Mesothelial cell of epicardium (in vitro differentiated cells): Measurements from ENCODE around the gene CUL9. TPM values are rescaled to one million over a fixed set of nuclear protein-coding genes. Genes with fewer than 3 reads are reported as not detected.

ENCODE experiments used
- DNase-seq, 2 experiments: peaks; one replicate each; pipeline ENCODE4 v3.0.0; 2021; ENCODE audit warnings: low spot score in 2 of 2; ENCODE audit not compliant: unreplicated experiment in 2 of 2
- H3K27ac Mint-ChIP-seq: 2 replicates; pipeline ENCODE4 v1.8.0; 2021; ENCODE audit warnings: mixed read lengths
- H3K27me3 Mint-ChIP-seq: 2 replicates; pipeline ENCODE4 v1.8.0; 2021; ENCODE audit warnings: low read depth, mixed read lengths
- H3K36me3 Mint-ChIP-seq: 2 replicates; pipeline ENCODE4 v1.8.0; 2021; ENCODE audit warnings: mixed read lengths
- H3K4me1 Mint-ChIP-seq: 2 replicates; pipeline ENCODE4 v1.8.0; 2021; ENCODE audit warnings: mixed read lengths
- H3K4me3 Mint-ChIP-seq: 2 replicates; pipeline ENCODE4 v1.8.0; 2021; ENCODE audit warnings: mild to moderate bottlenecking, moderate library complexity, mixed read lengths
- H3K9me3 Mint-ChIP-seq: 2 replicates; pipeline ENCODE4 v1.8.0; 2021; ENCODE audit warnings: mixed read lengths
- CTCF ChIP-seq: fragments of 200-600 bp; sonication (generic); IDR thresholded peaks from one replicate; pipeline ENCODE4 v1.5.0; 2021; ENCODE audit warnings: antibody characterized with exemption; ENCODE audit not compliant: unreplicated experiment
- total RNA-seq: library from RNA; stranded (reverse); gene quantifications from 3 replicates; pipeline ENCODE4 v1.2.1, GENCODE V29; 2021

The CUL9 gene
- total RNA-seq, 1 donor from 2014 or later = 72.1 TPM

DNA sequence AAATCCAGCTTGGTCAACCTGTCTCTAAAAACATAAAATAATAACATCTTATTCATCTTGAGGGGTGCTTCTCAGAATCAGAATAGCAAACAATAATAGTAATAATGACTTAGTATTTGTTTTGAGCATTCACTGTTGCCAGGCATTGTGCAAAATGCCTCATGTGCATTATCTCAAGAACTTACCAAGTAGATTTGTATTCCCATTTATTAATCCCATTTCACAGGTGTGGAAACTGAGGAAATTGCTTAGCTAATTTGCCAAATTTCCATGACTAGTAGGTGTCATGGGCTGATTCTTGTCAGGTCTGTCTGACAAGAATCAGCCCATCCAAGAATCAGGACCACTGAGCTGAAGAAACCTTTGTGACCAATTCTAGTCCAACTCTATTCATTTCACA, 66.8 kb downstream of the CUL9 start:
- Mint-ChIP-seq H3K4me3 (no peak overlapping the region), H3K27me3 (peaks cover 34% of the 10 kb centered on the region), H3K27ac (no peak overlapping the region), H3K4me1 (peaks cover 27% of the 10 kb centered on the region), H3K36me3 (no peaks in the 10 kb centered on the region), H3K9me3 (no peaks in the 10 kb centered on the region)
- no peak for DNase-seq
- TF ChIP-seq CTCF = no peak

DNA sequence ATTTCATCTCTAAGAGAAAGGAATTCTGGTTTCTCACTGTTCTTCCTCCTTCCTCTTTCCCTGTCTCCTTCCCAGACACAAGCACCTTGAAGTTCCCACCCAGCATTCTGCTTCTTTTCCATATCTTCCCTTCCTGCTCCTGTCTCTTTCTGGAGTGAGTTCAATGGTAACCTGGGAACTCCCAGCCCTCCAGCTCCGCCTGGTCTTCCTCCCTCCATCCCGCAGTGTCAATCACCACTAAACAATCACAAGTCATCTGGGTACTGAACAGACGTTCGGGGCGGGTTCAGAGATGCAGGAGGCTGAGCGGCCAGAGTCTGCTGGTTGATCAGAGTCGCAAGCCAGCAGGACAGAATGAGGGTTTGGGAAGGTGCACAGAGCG, 69.0 kb downstream of the CUL9 start:
- no peak overlapping the region for H3K27ac Mint-ChIP-seq
- peaks cover 36% of the 10 kb centered on the region for H3K27me3 Mint-ChIP-seq
- no peaks in the 10 kb centered on the region for H3K9me3 Mint-ChIP-seq
- H3K4me3 Mint-ChIP-seq = no peak overlapping the region
- H3K36me3 Mint-ChIP-seq = no peaks in the 10 kb centered on the region
- no peak for TF ChIP-seq CTCF
- no peak for DNase-seq
- H3K4me1 Mint-ChIP-seq = peaks cover 31% of the 10 kb centered on the region

GRCh38 chr6:43253401-43253800, 71.4 kb downstream of the CUL9 start:
- DNase-seq = no peak
- H3K9me3 Mint-ChIP-seq = no peaks in the 10 kb centered on the region
- H3K27ac Mint-ChIP-seq = no peak overlapping the region
- peaks cover 19% of the 10 kb centered on the region for H3K4me1 Mint-ChIP-seq
- no peaks in the 10 kb centered on the region for H3K36me3 Mint-ChIP-seq
- TF ChIP-seq CTCF = no peak
- H3K4me3 Mint-ChIP-seq = no peak overlapping the region
- peaks cover 23% of the 10 kb centered on the region for H3K27me3 Mint-ChIP-seq

GRCh38 chr6:43254138-43254817, 72.3 kb downstream of the CUL9 start:
- H3K4me1 Mint-ChIP-seq = peaks cover 19% of the 10 kb centered on the region
- no peaks in the 10 kb centered on the region for H3K36me3 Mint-ChIP-seq
- H3K27ac Mint-ChIP-seq = no peak overlapping the region
- H3K27me3 Mint-ChIP-seq = peaks cover 21% of the 10 kb centered on the region
- H3K4me3 Mint-ChIP-seq = no peak overlapping the region
- DNase-seq = no peak
- TF ChIP-seq CTCF = no peak
- H3K9me3 Mint-ChIP-seq = no peaks in the 10 kb centered on the region

DNA sequence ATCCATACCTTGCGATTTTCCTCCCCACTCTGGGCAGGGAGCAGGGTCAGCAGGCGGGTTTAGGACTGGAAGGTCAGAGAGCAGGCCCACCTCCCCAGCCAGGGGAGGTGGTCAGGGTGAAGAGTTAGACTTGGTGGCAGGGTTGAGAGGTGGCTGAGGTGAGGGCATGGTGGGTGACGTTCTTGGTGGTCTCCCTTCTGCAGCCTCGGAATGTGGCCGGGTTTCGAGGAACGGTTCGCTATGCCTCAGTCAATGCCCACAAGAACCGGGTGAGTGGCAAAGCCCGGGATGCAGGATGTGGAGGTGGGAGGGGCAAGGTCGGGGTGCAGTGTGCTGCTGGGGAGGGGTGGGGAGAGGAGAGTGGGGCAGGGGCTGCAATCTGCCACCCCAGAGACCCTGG, 72.8 kb downstream of the CUL9 start:
- no peak for TF ChIP-seq CTCF
- no peak for DNase-seq
- H3K9me3 Mint-ChIP-seq = no peaks in the 10 kb centered on the region
- no peak overlapping the region for H3K4me3 Mint-ChIP-seq
- peaks cover 19% of the 10 kb centered on the region for H3K4me1 Mint-ChIP-seq
- H3K27ac Mint-ChIP-seq = no peak overlapping the region
- H3K27me3 Mint-ChIP-seq = peaks cover 21% of the 10 kb centered on the region
- no peaks in the 10 kb centered on the region for H3K36me3 Mint-ChIP-seq
